A673 (cell line): ENCODE data around the gene GAK. TPM values are rescaled to one million over a fixed set of nuclear protein-coding genes. Genes with fewer than 3 reads are reported as not detected.

Source experiments
- BruUV-seq: library from RNA; stranded (reverse); fragments of 400-500 nt; replicated peaks from 2 replicates; lab custom pipeline; 2021; lab: Mats Ljungman, UMichigan
- CTCF ChIA-PET: fragments of 300-600 bp; sonication (Branson Sonifier 250); formaldehyde crosslinking; loops from one replicate; lab custom pipeline; 2022; ENCODE audit warnings: antibody characterized with exemption; lab: Charles Lee
- POLR2A ChIA-PET: fragments of 300-600 bp; sonication (Branson Sonifier 250); formaldehyde crosslinking; loops from one replicate; lab custom pipeline; 2022; ENCODE audit warnings: antibody characterized with exemption; ENCODE audit not compliant: low non-redundant PET; lab: Charles Lee
- DNase-seq: peaks from one replicate; pipeline ENCODE4 v3.0.0-alpha.2; 2015; ENCODE audit warnings: low spot score
- H3K27ac ChIP-seq: fragments of 200-600 bp; sonication (generic); 2 replicates; pipeline ENCODE4 v1.5.1; 2016; ENCODE audit warnings: mixed run types, low read depth, mild to moderate bottlenecking, mixed read lengths, antibody characterized with exemption, low read length; ENCODE audit not compliant: poor library complexity, severe bottlenecking
- H3K27me3 ChIP-seq: fragments of 200-600 bp; sonication (generic); replicated peaks from 2 replicates; pipeline ENCODE4 v1.6.1; 2017; ENCODE audit warnings: mixed run types, low read depth, mild to moderate bottlenecking, mixed read lengths, antibody characterized with exemption, low read length; ENCODE audit not compliant: insufficient read depth, poor library complexity
- H3K36me3 ChIP-seq: fragments of 200-600 bp; sonication (generic); 2 replicates; pipeline ENCODE4 v1.6.1; 2016; ENCODE audit warnings: mixed run types, mild to moderate bottlenecking, mixed read lengths, antibody characterized with exemption, low read length; ENCODE audit not compliant: insufficient read depth, poor library complexity, severe bottlenecking
- H3K4me1 ChIP-seq: fragments of 200-600 bp; sonication (generic); 2 replicates; pipeline ENCODE4 v1.6.1; 2017; ENCODE audit warnings: mixed run types, mild to moderate bottlenecking, mixed read lengths, antibody characterized with exemption, low read length; ENCODE audit not compliant: insufficient read depth, poor library complexity, severe bottlenecking
- H3K4me3 ChIP-seq: fragments of 200-600 bp; sonication (generic); 2 replicates; pipeline ENCODE4 v1.5.1; 2016; ENCODE audit warnings: low read depth, mixed run types, mild to moderate bottlenecking, mixed read lengths, low read length; ENCODE audit not compliant: poor library complexity, severe bottlenecking
- H3K9me3 ChIP-seq: fragments of 200-600 bp; sonication (generic); 2 replicates; pipeline ENCODE4 v1.6.1; 2016; ENCODE audit warnings: mixed run types, low read depth, mild to moderate bottlenecking, mixed read lengths, antibody characterized with exemption, low read length; ENCODE audit not compliant: poor library complexity, severe bottlenecking
- CTCF ChIP-seq: fragments of 300-800, 200-600 bp; sonication (generic); conservative IDR thresholded peaks from 2 replicates; pipeline ENCODE4 v1.5.1; 2017; ENCODE audit warnings: low read depth, mild to moderate bottlenecking, antibody characterized with exemption, low read length, moderate library complexity, mixed read lengths
- EZH2 ChIP-seq: fragments of 200-600 bp; sonication (generic); IDR thresholded peaks from 2 replicates; pipeline ENCODE4 v1.6.1; 2017; ENCODE audit warnings: borderline replicate concordance, low read depth, mild to moderate bottlenecking, mixed read lengths, antibody characterized with exemption, low read length; ENCODE audit not compliant: poor library complexity, severe bottlenecking
- intact Hi-C: fragments of 100-400 bp; cut with micrococcal nuclease; formaldehyde crosslinking; loops from one replicate; pipeline ENCODE4 v1.10.0; 2022; ENCODE audit not compliant: unreplicated experiment
- total RNA-seq: library from RNA; stranded (reverse); gene quantifications from 2 replicates; pipeline ENCODE4 v1.2.3, GENCODE V29; 2021

GAK gene
- total RNA-seq, 1 experiment from 2014 or later: 96.2 TPM

DNA sequence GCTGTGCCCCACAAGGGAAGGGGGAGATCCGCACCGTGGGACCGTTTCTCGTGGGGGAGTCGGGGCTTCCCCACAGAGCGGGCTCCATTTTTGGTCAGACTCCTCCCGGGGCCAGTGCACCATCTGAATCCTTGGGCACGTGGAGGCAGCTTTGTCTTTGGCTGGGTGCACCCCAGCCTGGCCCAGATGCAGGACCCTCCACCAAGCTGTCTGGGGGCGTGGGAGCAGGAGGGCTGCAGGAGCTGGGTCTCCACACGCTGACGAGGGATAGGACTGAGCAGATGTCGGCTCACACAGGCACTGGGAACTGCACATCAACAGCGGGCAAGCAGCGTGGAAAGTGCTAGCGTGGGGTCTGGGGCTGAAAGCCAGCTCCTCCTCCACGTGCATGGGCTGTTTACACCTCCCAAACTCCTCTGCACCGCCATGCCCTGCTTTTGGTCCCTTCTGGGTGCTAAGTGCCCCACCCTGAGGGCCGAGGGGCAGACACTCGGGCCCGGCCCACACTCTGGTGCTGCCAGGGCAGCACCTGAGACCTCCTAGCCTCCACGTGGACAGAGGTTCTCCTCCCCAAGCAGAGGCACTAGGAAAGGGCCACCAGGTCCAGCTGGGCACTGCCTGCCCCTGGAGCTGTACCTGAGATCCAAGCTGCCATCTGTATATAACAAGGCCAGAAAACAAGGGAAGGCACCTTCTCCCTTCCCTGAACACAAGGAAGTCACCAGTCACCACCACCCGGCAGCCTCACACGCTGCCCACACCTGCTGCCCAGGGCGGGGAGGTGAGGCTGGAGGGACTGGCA, 27.4 kb upstream of the GAK start:
- no peak for DNase-seq
- ChIA-PET CTCF (no interaction called here), POLR2A (no interaction called here)
- TF ChIP-seq EZH2 (no peak), CTCF (no peak)
- Histone ChIP-seq H3K27ac (no peak overlapping the region), H3K4me1 (no peaks in the 10 kb centered on the region), H3K36me3 (no peaks in the 10 kb centered on the region), H3K27me3 (no peaks in the 10 kb centered on the region), H3K9me3 (no peaks in the 10 kb centered on the region), H3K4me3 (no peak overlapping the region)
- BruUV-seq: no TSS peak
- intact Hi-C loops: no loop called here

GRCh38 chr4:958696-959337, 26.7 kb upstream of the GAK start:
- no peaks in the 10 kb centered on the region for H3K27me3 ChIP-seq
- no TSS peak for BruUV-seq
- ChIA-PET POLR2A (no interaction called here), CTCF (no interaction called here)
- DNase-seq: no peak
- H3K4me1 ChIP-seq: no peaks in the 10 kb centered on the region
- no peaks in the 10 kb centered on the region for H3K36me3 ChIP-seq
- intact Hi-C loops: no loop called here
- TF ChIP-seq CTCF (no peak), EZH2 (no peak)
- no peak overlapping the region for H3K4me3 ChIP-seq
- H3K9me3 ChIP-seq: no peaks in the 10 kb centered on the region
- H3K27ac ChIP-seq: no peak overlapping the region

DNA sequence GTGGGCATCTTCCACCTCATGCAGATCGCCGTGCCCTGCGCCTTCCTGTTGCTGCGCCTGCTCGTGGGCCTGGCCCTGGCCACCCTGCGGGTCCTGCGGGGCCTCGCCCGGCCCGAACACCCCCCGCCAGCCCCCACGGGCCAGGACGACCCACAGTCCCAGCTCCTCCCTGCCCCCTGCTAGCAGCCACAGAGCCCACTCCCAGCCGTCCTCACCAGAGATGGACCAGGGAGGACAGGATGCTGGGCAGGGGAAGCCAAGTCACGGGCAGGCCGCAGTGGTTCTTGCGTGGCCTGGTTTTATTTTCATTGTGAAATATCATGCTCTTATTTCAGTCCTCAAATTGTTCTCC, 26.2 kb upstream of the GAK start:
- intact Hi-C loops: no loop called here
- CTCF ChIA-PET: no interaction called here

More for the DNA sequence above, 26.2 kb upstream of the GAK start:
- no peak for DNase-seq
- Histone ChIP-seq H3K9me3 (no peaks in the 10 kb centered on the region), H3K4me1 (no peaks in the 10 kb centered on the region), H3K27me3 (no peaks in the 10 kb centered on the region), H3K36me3 (no peaks in the 10 kb centered on the region), H3K4me3 (no peak overlapping the region), H3K27ac (no peak overlapping the region)
- TF ChIP-seq EZH2 (no peak), CTCF (no peak)
- no TSS peak for BruUV-seq
- POLR2A ChIA-PET: no interaction called here
